HFFc6 (cell line): ENCODE data around the gene MED20. TPM values are rescaled to one million over a fixed set of nuclear protein-coding genes. Genes with fewer than 3 reads are reported as not detected.

Experiments used
- DNase-seq: peaks from one replicate; pipeline ENCODE4 v3.0.0-alpha.2; 2018
- H3K27ac Mint-ChIP-seq: 2 replicates; pipeline ENCODE4 v1.8.0; 2020; ENCODE audit warnings: mild to moderate bottlenecking, mixed read lengths
- H3K27me3 Mint-ChIP-seq: 2 replicates; pipeline ENCODE4 v1.8.0; 2021; ENCODE audit warnings: mild to moderate bottlenecking, moderate library complexity, mixed read lengths; ENCODE audit not compliant: insufficient read depth
- H3K36me3 Mint-ChIP-seq: 2 replicates; pipeline ENCODE4 v1.8.0; 2021; ENCODE audit warnings: low read depth, mixed read lengths
- H3K4me1 Mint-ChIP-seq: 2 replicates; pipeline ENCODE4 v1.8.0; 2020; ENCODE audit warnings: low read depth, mixed read lengths
- H3K4me3 Mint-ChIP-seq: 2 replicates; pipeline ENCODE4 v1.8.0; 2020; ENCODE audit warnings: mild to moderate bottlenecking, moderate library complexity, mixed read lengths
- H3K9me3 Mint-ChIP-seq: 2 replicates; pipeline ENCODE4 v1.8.0; 2020; ENCODE audit warnings: mild to moderate bottlenecking, mixed read lengths
- CTCF ChIP-seq: fragments of 200-600 bp; sonication (generic); IDR thresholded peaks from 2 replicates; pipeline ENCODE4 v1.5.0; 2021; ENCODE audit warnings: antibody characterized with exemption, mild to moderate bottlenecking
- total RNA-seq, 6 experiments: library from RNA; stranded (reverse); fragmentation: NEBNext Ultra II Directional; extraction: Animal tissue kit (Norgen Biotek cat#: 25700); gene quantifications; 2 replicates in 1 of 6; 3 replicates in 5 of 6; pipeline ENCODE4 v1.2.3, GENCODE V29; 2021

The MED20 gene
- total RNA-seq, 6 experiments from 2014 or later, result 22.8 to 28.4 (median 26.0) TPM

- no peak for DNase-seq
- Mint-ChIP-seq H3K27ac (no peak overlapping the region), H3K9me3 (no peaks in the 10 kb centered on the region), H3K27me3 (peaks cover 4% of the 10 kb centered on the region), H3K4me3 (no peak overlapping the region), H3K36me3 (no peaks in the 10 kb centered on the region), H3K4me1 (peaks cover 7% of the 10 kb centered on the region)
- no peak for TF ChIP-seq CTCF
Measured at GRCh38 chr6:41958022-41958856, 37.3 kb upstream of the MED20 start.

GRCh38 chr6:41957117-41957516 is 36.2 kb upstream of the MED20 start:
- Mint-ChIP-seq H3K27me3 (peaks cover 8% of the 10 kb centered on the region), H3K27ac (no peak overlapping the region), H3K36me3 (no peaks in the 10 kb centered on the region), H3K4me1 (peaks cover 7% of the 10 kb centered on the region), H3K4me3 (no peak overlapping the region), H3K9me3 (no peaks in the 10 kb centered on the region)
- no peak for DNase-seq
- no peak for TF ChIP-seq CTCF

GRCh38 chr6:41955412-41955811 is 34.5 kb upstream of the MED20 start:
- no peaks in the 10 kb centered on the region for H3K36me3 Mint-ChIP-seq
- H3K4me1 Mint-ChIP-seq, result no peaks in the 10 kb centered on the region; the same call in 1 of the 2 replicates
- H3K4me3 Mint-ChIP-seq, result no peak overlapping the region
- H3K9me3 Mint-ChIP-seq, result no peaks in the 10 kb centered on the region
- DNase-seq, result no peak
- H3K27me3 Mint-ChIP-seq, result peaks cover 8% of the 10 kb centered on the region
- no peak overlapping the region for H3K27ac Mint-ChIP-seq
- TF ChIP-seq CTCF, result no peak

- DNase-seq, result no peak
- H3K36me3 Mint-ChIP-seq, result no peaks in the 10 kb centered on the region
- H3K4me3 Mint-ChIP-seq, result no peak overlapping the region
- H3K27ac Mint-ChIP-seq, result no peak overlapping the region
- no peaks in the 10 kb centered on the region for H3K9me3 Mint-ChIP-seq
- peaks cover 6% of the 10 kb centered on the region for H3K27me3 Mint-ChIP-seq
- no peak for TF ChIP-seq CTCF
- no peaks in the 10 kb centered on the region; the same call in 1 of the 2 replicates for H3K4me1 Mint-ChIP-seq
Measured at GRCh38 chr6:41954668-41955067, 33.7 kb upstream of the MED20 start.

- Mint-ChIP-seq H3K27ac (no peak overlapping the region), H3K9me3 (no peaks in the 10 kb centered on the region), H3K27me3 (peaks cover 10% of the 10 kb centered on the region), H3K36me3 (no peaks in the 10 kb centered on the region), H3K4me1 (peaks cover under 1% of the 10 kb centered on the region; the same call in 1 of the 2 replicates), H3K4me3 (no peak overlapping the region)
- DNase-seq, result no peak
- no peak for TF ChIP-seq CTCF
Measured at GRCh38 chr6:41947581-41948220, 26.8 kb upstream of the MED20 start.
